WERI-Rb-1 (cell line): ENCODE results near the gene WNK2.

Source experiments
- DNase-seq: peaks from one replicate; pipeline ENCODE4 v3.0.0-alpha.2; 2020
- H3K27ac ChIP-seq: fragments of 250-450 bp; sonication (Bioruptor Pico); 2 replicates; pipeline ENCODE4 v1.5.1; 2020; ENCODE audit warnings: mild to moderate bottlenecking, moderate library complexity
- H3K27me3 ChIP-seq: fragments of 250-450 bp; sonication (Bioruptor Pico); 2 replicates; pipeline ENCODE4 v1.5.1; 2021; ENCODE audit warnings: mild to moderate bottlenecking, low read depth, moderate library complexity; ENCODE audit not compliant: insufficient read depth, severe bottlenecking
- H3K36me3 ChIP-seq: fragments of 250-450 bp; sonication (Bioruptor Pico); 2 replicates; pipeline ENCODE4 v1.5.1; 2020; ENCODE audit warnings: mild to moderate bottlenecking, moderate library complexity
- H3K4me3 ChIP-seq: 2 replicates; pipeline ENCODE4 v1.5.1; 2011; ENCODE audit warnings: low read depth, mild to moderate bottlenecking, control low read depth, low read length
- H3K9me3 ChIP-seq: fragments of 250-450 bp; sonication (Bioruptor Pico); 2 replicates; pipeline ENCODE4 v1.5.1; 2021; ENCODE audit warnings: mild to moderate bottlenecking, moderate library complexity; ENCODE audit not compliant: severe bottlenecking
- CTCF ChIP-seq: IDR thresholded peaks from 2 replicates; pipeline ENCODE4 v1.5.1; 2011; ENCODE audit warnings: low read depth, mild to moderate bottlenecking, control low read depth, inconsistent platforms, low read length

The WNK2 gene

GRCh38 chr9:93180938-93181337, 3.0 kb upstream of the WNK2 start:
- H3K27ac ChIP-seq = no peak overlapping the region
- no peaks in the 10 kb centered on the region for H3K9me3 ChIP-seq
- H3K36me3 ChIP-seq = 0 out of 2 replicates have a peak, but pooled peaks cover 5% of the 10 kb centered on the region
- no peak overlapping the region for H3K4me3 ChIP-seq
- no peak for DNase-seq
- H3K27me3 ChIP-seq = no peaks in the 10 kb centered on the region
- TF ChIP-seq CTCF = no peak

- Histone ChIP-seq H3K36me3 (peaks cover 8% of the 10 kb centered on the region; the same call in 1 of the 2 replicates), H3K27ac (no peak overlapping the region), H3K27me3 (no peaks in the 10 kb centered on the region), H3K9me3 (no peaks in the 10 kb centered on the region), H3K4me3 (no peak overlapping the region)
- no peak for DNase-seq
- no peak for TF ChIP-seq CTCF
Observed at GRCh38 chr9:93181672-93182435, 2.1 kb upstream of the WNK2 start.

GRCh38 chr9:93182572-93182971, 1.4 kb upstream of the WNK2 start:
- H3K36me3 ChIP-seq = peaks cover 8% of the 10 kb centered on the region; the same call in 1 of the 2 replicates
- no peaks in the 10 kb centered on the region for H3K9me3 ChIP-seq
- H3K27me3 ChIP-seq = no peaks in the 10 kb centered on the region
- DNase-seq = no peak
- H3K4me3 ChIP-seq = no peak overlapping the region
- H3K27ac ChIP-seq = no peak overlapping the region
- TF ChIP-seq CTCF = no peak

- TF ChIP-seq CTCF = no peak
- peaks cover 8% of the 10 kb centered on the region; the same call in 1 of the 2 replicates for H3K36me3 ChIP-seq
- no peak for DNase-seq
- peak overlapping the region; percentile 37; the same call in 1 of the 2 replicates for H3K4me3 ChIP-seq
- H3K27ac ChIP-seq = no peak overlapping the region
- H3K27me3 ChIP-seq = no peaks in the 10 kb centered on the region
- H3K9me3 ChIP-seq = no peaks in the 10 kb centered on the region
Observed at GRCh38 chr9:93183131-93183662, 742 bp upstream of the WNK2 start.

GRCh38 chr9:93184432-93185265, 710 bp downstream of the WNK2 start:
- no peaks in the 10 kb centered on the region for H3K9me3 ChIP-seq
- no peak for TF ChIP-seq CTCF
- H3K4me3 ChIP-seq = peak overlapping the region; percentile 74
- H3K27ac ChIP-seq = peak overlapping the region; percentile 63
- H3K27me3 ChIP-seq = no peaks in the 10 kb centered on the region
- DNase-seq = peak; percentile 41
- H3K36me3 ChIP-seq = peaks cover 8% of the 10 kb centered on the region; the same call in 1 of the 2 replicates
